H1 (cell line): Measurements from ENCODE around the gene ZNRF3. TPM values are rescaled to one million over a fixed set of nuclear protein-coding genes. Genes with fewer than 3 reads are reported as not detected.

Experiments
- BACH1 ChIP-seq: IDR thresholded peaks from 2 replicates; pipeline ENCODE4 v1.6.1; 2012; ENCODE audit warnings: low read length, improper control_type of control experiment
- CBX5 ChIP-seq: fragments of 300-800, 300-1000 bp; sonication (generic); IDR thresholded peaks from 2 replicates; pipeline ENCODE4 v1.7.1; 2016; ENCODE audit warnings: antibody characterized with exemption, low read length, low read depth
- CBX8 ChIP-seq: fragments of 300-800, 300-1000 bp; sonication (generic); IDR thresholded peaks from 2 replicates; pipeline ENCODE4 v1.7.1; 2016; ENCODE audit warnings: low read depth, low read length, borderline replicate concordance
- CTBP2 ChIP-seq: IDR thresholded peaks from 2 replicates; pipeline ENCODE4 v1.7.0; 2011; ENCODE audit warnings: borderline replicate concordance, mild to moderate bottlenecking, moderate library complexity, mixed read lengths, low read length; ENCODE audit not compliant: insufficient read depth, insufficient read length
- EP300 ChIP-seq, 2 experiments: IDR thresholded peaks; 1 replicate in 1 of 2; 2 replicates in 1 of 2; pipeline ENCODE4 v1.6.1; 2011 to 2012; ENCODE audit warnings: low read depth in 2 of 2, low read length in 2 of 2, mild to moderate bottlenecking in 2 of 2, borderline replicate concordance in 1 of 2, inconsistent platforms in 1 of 2, moderate library complexity in 1 of 2
- EZH2 ChIP-seq: fragments of 200-600 bp; sonication (generic); IDR thresholded peaks from 2 replicates; pipeline ENCODE4 v1.7.1; 2012; ENCODE audit warnings: low read depth, mild to moderate bottlenecking, moderate library complexity, low read length, inconsistent platforms; ENCODE audit not compliant: severe bottlenecking
- HDAC2 ChIP-seq, 2 experiments: fragments of 300-600 bp in 1 of 2; sonication (generic) in 1 of 2; IDR thresholded peaks; 2 replicates each; pipeline ENCODE4 v1.6.1; 2011 to 2012; ENCODE audit warnings: low read depth in 2 of 2, low read length in 2 of 2, mild to moderate bottlenecking in 2 of 2, moderate library complexity in 2 of 2, borderline replicate concordance in 1 of 2, inconsistent platforms in 1 of 2
- HDAC6 ChIP-seq: IDR thresholded peaks from one replicate; pipeline ENCODE4 v1.7.1; 2012; ENCODE audit warnings: low read depth, mild to moderate bottlenecking, inconsistent platforms, low read length, moderate library complexity
- JUN ChIP-seq: IDR thresholded peaks from 2 replicates; pipeline ENCODE4 v1.6.1; 2011; ENCODE audit warnings: low read depth, mild to moderate bottlenecking, improper control_type of control experiment, low read length
- POU5F1 ChIP-seq: IDR thresholded peaks from 2 replicates; pipeline ENCODE4 v1.6.1; 2011; ENCODE audit warnings: low read depth, mild to moderate bottlenecking, low read length, moderate library complexity
- RAD21 ChIP-seq, 2 experiments: IDR thresholded peaks in 1 of 2; conservative IDR thresholded peaks in 1 of 2; 2 replicates each; pipeline ENCODE4 v1.6.1; 2011; ENCODE audit warnings: low read depth in 2 of 2, low read length in 2 of 2, improper control_type of control experiment in 1 of 2, inconsistent platforms in 1 of 2, mild to moderate bottlenecking in 1 of 2, moderate library complexity in 1 of 2
- RFX5 ChIP-seq: IDR thresholded peaks from 2 replicates; pipeline ENCODE4 v1.6.1; 2011; ENCODE audit warnings: low read depth, low read length, improper control_type of control experiment, borderline replicate concordance
- RXRA ChIP-seq: IDR thresholded peaks from 2 replicates; pipeline ENCODE4 v1.6.1; 2011; ENCODE audit warnings: low read depth, mild to moderate bottlenecking, low read length, moderate library complexity; ENCODE audit not compliant: insufficient read depth
- SIRT6 ChIP-seq: IDR thresholded peaks from one replicate; pipeline ENCODE4 v1.7.1; 2012; ENCODE audit warnings: low read length, inconsistent platforms
- SIX5 ChIP-seq: IDR thresholded peaks from 2 replicates; pipeline ENCODE4 v1.6.1; 2011; ENCODE audit warnings: mild to moderate bottlenecking, low read depth, low read length
- SP1 ChIP-seq: IDR thresholded peaks from 2 replicates; pipeline ENCODE4 v1.6.1; 2011; ENCODE audit warnings: low read depth, low read length
- SRF ChIP-seq: IDR thresholded peaks from 2 replicates; pipeline ENCODE4 v1.6.1; 2011; ENCODE audit warnings: mild to moderate bottlenecking, low read depth, low read length, moderate library complexity
- SUZ12 ChIP-seq: fragments of 200-600 bp; sonication (generic); IDR thresholded peaks from 2 replicates; pipeline ENCODE4 v1.6.1; 2012; ENCODE audit warnings: mild to moderate bottlenecking, inconsistent platforms, low read length, moderate library complexity, mixed read lengths
- TBP ChIP-seq: IDR thresholded peaks from 2 replicates; pipeline ENCODE4 v1.6.1; 2011; ENCODE audit warnings: low read depth, low read length, improper control_type of control experiment
- YY1 ChIP-seq: IDR thresholded peaks from 2 replicates; pipeline ENCODE4 v1.6.1; 2011; ENCODE audit warnings: low read depth, mild to moderate bottlenecking, low read length
- polyA plus RNA-seq, 7 experiments: library from polyadenylated mRNA; depleted of rRNA in 3 of 7; stranded (reverse) in 5 of 7; unstranded in 2 of 7; fragments of >200 nt in 5 of 7; fragments of 200-250 nt in 2 of 7; gene quantifications; 1 replicate in 5 of 7; 2 replicates in 1 of 7; 4 replicates in 1 of 7; pipeline versions ENCODE4 v1.2.1 to v1.2.3, GENCODE V29; 2011 to 2013; ENCODE audit warnings: missing spikeins in 2 of 7, mixed read lengths in 2 of 7
- total RNA-seq: library from RNA; stranded (reverse); fragmentation: NEBNext Ultra II Directional; extraction: Animal tissue kit (Norgen Biotek cat#: 25700); gene quantifications from 2 replicates; pipeline ENCODE4 v1.2.1, GENCODE V29; 2021
- TF ChIP-seq, protein P1 (sequence below): IDR thresholded peaks from 2 replicates; pipeline ENCODE4 v1.6.1; 2012; ENCODE audit warnings: inconsistent platforms
- TF ChIP-seq, protein P2 (sequence below): IDR thresholded peaks from 2 replicates; pipeline ENCODE4 v1.6.1; 2012; ENCODE audit warnings: inconsistent platforms

Gene ZNRF3
- total and polyA plus RNA-seq, 2 of the 8 experiments (the other 6 are each of a cell fraction or from before 2014, with no cell fraction given), result 14.1 to 21.7 TPM

DNA sequence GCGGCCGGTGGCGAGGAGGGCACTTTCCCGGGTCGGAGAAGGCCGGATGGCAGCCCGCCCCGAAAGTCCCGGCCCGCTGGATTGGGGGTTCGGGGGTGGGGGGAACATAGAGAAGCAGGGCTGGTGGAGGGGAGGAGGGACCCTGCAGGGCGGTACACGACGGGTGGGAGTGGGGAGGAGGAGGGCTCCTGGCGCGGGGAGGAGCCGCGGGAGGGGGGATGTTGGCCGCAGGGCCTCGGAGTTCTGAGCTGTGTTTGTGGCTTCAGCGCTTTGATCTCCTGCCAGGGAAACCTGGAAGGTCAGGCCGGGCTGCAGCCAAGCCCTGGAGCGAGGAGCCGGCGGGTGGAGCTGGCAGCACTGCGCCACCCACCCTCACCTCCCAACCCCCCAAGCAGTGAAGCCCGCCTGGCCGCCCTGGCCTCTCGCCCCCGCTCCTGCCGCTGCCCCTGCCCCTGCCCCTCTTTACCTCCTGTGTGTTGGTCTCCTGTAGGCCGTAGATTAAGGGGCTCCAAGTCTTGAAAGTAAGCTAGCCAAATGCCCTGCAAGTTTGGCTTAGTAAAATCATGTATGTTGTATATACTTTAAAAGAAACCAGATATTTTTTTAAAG, 147.3 kb downstream of the ZNRF3 start (continued):
- TF ChIP-seq RXRA, result no peak
- TF ChIP-seq RFX5, result no peak
- TF ChIP-seq SUZ12, result no peak
- no peak for TF ChIP-seq CTBP2
- no peak for TF ChIP-seq SIRT6
- TF ChIP-seq YY1, result no peak
- no peak for TF ChIP-seq SIX5
- TF ChIP-seq, protein P1, sequence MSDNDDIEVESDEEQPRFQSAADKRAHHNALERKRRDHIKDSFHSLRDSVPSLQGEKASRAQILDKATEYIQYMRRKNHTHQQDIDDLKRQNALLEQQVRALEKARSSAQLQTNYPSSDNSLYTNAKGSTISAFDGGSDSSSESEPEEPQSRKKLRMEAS, result no peak
- TF ChIP-seq, protein P2, sequence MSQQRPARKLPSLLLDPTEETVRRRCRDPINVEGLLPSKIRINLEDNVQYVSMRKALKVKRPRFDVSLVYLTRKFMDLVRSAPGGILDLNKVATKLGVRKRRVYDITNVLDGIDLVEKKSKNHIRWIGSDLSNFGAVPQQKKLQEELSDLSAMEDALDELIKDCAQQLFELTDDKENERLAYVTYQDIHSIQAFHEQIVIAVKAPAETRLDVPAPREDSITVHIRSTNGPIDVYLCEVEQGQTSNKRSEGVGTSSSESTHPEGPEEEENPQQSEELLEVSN, result no peak
- no peak for TF ChIP-seq TBP
- no peak for TF ChIP-seq HDAC6
- no peak for TF ChIP-seq SRF
- TF ChIP-seq EP300 (IDR thresholded peaks at IDR 0.05; ENCODE audit: borderline replicate concordance in 1 of 2, low read depth in 2 of 2, low read length in 2 of 2), result no peak
- no peak for TF ChIP-seq HDAC2 (IDR thresholded peaks at IDR 0.05; ENCODE audit: borderline replicate concordance in 1 of 2, low read depth in 2 of 2, low read length in 2 of 2)
- no peak for TF ChIP-seq CBX8
- TF ChIP-seq BACH1, result no peak
- TF ChIP-seq RAD21 (IDR thresholded peaks at IDR 0.05 in 1 of 2, conservative IDR thresholded peaks at IDR 0.05 in 1 of 2; ENCODE audit: low read depth in 2 of 2, low read length in 2 of 2), result no peak
- no peak for TF ChIP-seq JUN
- TF ChIP-seq POU5F1, result no peak
- no peak for TF ChIP-seq CBX5
- no peak for TF ChIP-seq EZH2
- TF ChIP-seq SP1, result peak; percentile 90
